Cardiac fibroblast (primary cell): Measurements from ENCODE around the gene FOLR2.
A peak's percentile ranks its signal among the peaks of the same experiment; 100 is the strongest.

Experiments
- DNase-seq, 2 donors: peaks; one replicate each; pipeline versions ENCODE4 v3.0.0 to v3.0.0-alpha.2; 2010; ENCODE audit warnings: low read depth in 2 of 2
- H3K4me3 ChIP-seq, 2 donors: replicated peaks in 1 of 2; 1 replicate in 1 of 2; 2 replicates in 1 of 2; pipeline ENCODE4 v1.5.1; 2011; ENCODE audit warnings: low read depth in 2 of 2, low read length in 2 of 2, mild to moderate bottlenecking in 2 of 2, moderate library complexity in 1 of 2
- CTCF ChIP-seq: IDR thresholded peaks from one replicate; pipeline ENCODE4 v1.5.1; 2011; ENCODE audit warnings: low read depth, mild to moderate bottlenecking, low read length, inconsistent platforms

FOLR2 gene

GRCh38 chr11:72228229-72228843 lies 11.7 kb downstream of the FOLR2 start:
- TF ChIP-seq CTCF = peak; percentile 19
- H3K4me3 ChIP-seq = no peak overlapping the region
- peak in 1 of 2 donors; percentile 8 for DNase-seq

- no peak for DNase-seq
- H3K4me3 ChIP-seq = no peak overlapping the region
- TF ChIP-seq CTCF = no peak
Measured at GRCh38 chr11:72228844-72229231, 12.2 kb downstream of the FOLR2 start.

- no peak for DNase-seq
- no peak overlapping the region for H3K4me3 ChIP-seq
- TF ChIP-seq CTCF = no peak
Measured at GRCh38 chr11:72229336-72229924, 12.8 kb downstream of the FOLR2 start.

GRCh38 chr11:72229925-72230763 lies 13.6 kb downstream of the FOLR2 start:
- DNase-seq = no peak
- H3K4me3 ChIP-seq = no peak overlapping the region
- TF ChIP-seq CTCF = no peak

GRCh38 chr11:72230764-72231365 lies 14.3 kb downstream of the FOLR2 start:
- no peak overlapping the region for H3K4me3 ChIP-seq
- DNase-seq = no peak
- TF ChIP-seq CTCF = no peak

GRCh38 chr11:72231396-72232259 lies 15.0 kb downstream of the FOLR2 start:
- DNase-seq = no peak
- H3K4me3 ChIP-seq = no peak overlapping the region
- TF ChIP-seq CTCF = no peak
